A549 (cell line): ENCODE data around the gene LUZP2. TPM values are rescaled to one million over a fixed set of nuclear protein-coding genes. Genes with fewer than 3 reads are reported as not detected.

ENCODE experiments used
- ATAC-seq, 2 experiments: fragments of 200-7000 bp in 1 of 2; fragments of >200 bp in 1 of 2; cut with Nextera tagmentation in 1 of 2; cut with Tn5 transposase in 1 of 2; 3 replicates each; pipeline versions ENCODE4 v1.8.0 to v1.9.1; 2018 to 2020; ENCODE audit warnings: mild to moderate bottlenecking in 1 of 2, moderate library complexity in 1 of 2
- CTCF ChIA-PET: fragments of 300-600 bp; sonication (Branson Sonifier 250); formaldehyde crosslinking; extraction: SDS; loops from one replicate; lab custom pipeline; 2021; ENCODE audit warnings: antibody characterized with exemption, inconsistent platforms; lab: Yijun Ruan, JAX
- POLR2A ChIA-PET: fragments of 350-600 bp; formaldehyde crosslinking; extraction: SDS; loops from one replicate; lab custom pipeline; 2021; ENCODE audit warnings: antibody characterized with exemption, inconsistent platforms; lab: Yijun Ruan, JAX
- DNase-seq, 2 experiments: peaks; one replicate each; pipeline versions ENCODE4 v3.0.0 to v3.0.0-alpha.2; 2011 to 2016; ENCODE audit warnings: low read depth in 1 of 2, low spot score in 1 of 2
- FAIRE-seq: peaks from 2 replicates; lab custom pipeline; 2011; peaks lifted over from hg19 to GRCh38; lab: Jason Lieb, UNC
- H3K27ac ChIP-seq, 2 experiments: fragments of >200 bp; sonication (Bioruptor Twin); formaldehyde crosslinking; 3 replicates each; pipeline ENCODE4 v1.5.1; 2016 to 2017
- H3K4me1 ChIP-seq: fragments of >200 bp; sonication (Bioruptor Twin); formaldehyde crosslinking; 3 replicates; pipeline ENCODE4 v1.6.1; 2016
- H3K4me2 ChIP-seq: fragments of >200 bp; sonication (Bioruptor Twin); formaldehyde crosslinking; 3 replicates; pipeline ENCODE4 v1.6.1; 2016
- H3K4me3 ChIP-seq: fragments of >200 bp; sonication (Bioruptor Twin); formaldehyde crosslinking; 3 replicates; pipeline ENCODE4 v1.5.1; 2016
- H3K9me3 ChIP-seq: fragments of >200 bp; sonication (Bioruptor Twin); formaldehyde crosslinking; 3 replicates; pipeline ENCODE4 v1.6.1; 2016
- BCL3 ChIP-seq: fragments of >200 bp; sonication (Bioruptor Twin); formaldehyde crosslinking; IDR thresholded peaks from 3 replicates; pipeline ENCODE4 v1.6.1; 2016
- CBX2 ChIP-seq: fragments of 200-600 bp; sonication (generic); IDR thresholded peaks from 2 replicates; pipeline ENCODE4 v1.6.1; 2016; ENCODE audit warnings: low read depth, mild to moderate bottlenecking, borderline replicate concordance
- CEBPB ChIP-seq, 2 experiments: fragments of >200 bp in 1 of 2; sonication (Bioruptor Twin) in 1 of 2; formaldehyde crosslinking in 1 of 2; IDR thresholded peaks; 2 replicates each; pipeline ENCODE4 v1.6.1; 2012 to 2016
- CHD2 ChIP-seq: fragments of 150-350 bp; IDR thresholded peaks from 2 replicates; pipeline ENCODE4 v1.6.1; 2014; ENCODE audit warnings: low read length; ENCODE audit not compliant: partially characterized antibody
- E2F6 ChIP-seq: IDR thresholded peaks from 2 replicates; pipeline ENCODE4 v1.6.1; 2012; ENCODE audit warnings: low read depth, borderline replicate concordance
- EHMT2 ChIP-seq: fragments of 200-600 bp; sonication (generic); IDR thresholded peaks from 2 replicates; pipeline ENCODE4 v1.6.1; 2016; ENCODE audit warnings: antibody characterized with exemption, low read depth, mild to moderate bottlenecking, moderate library complexity
- EP300 ChIP-seq, 2 experiments: fragments of >200 bp; sonication (Bioruptor Twin); formaldehyde crosslinking; IDR thresholded peaks; 2 replicates in 1 of 2; 3 replicates in 1 of 2; pipeline ENCODE4 v1.6.1; 2016 to 2017
- FOSB ChIP-seq: fragments of 250-450 bp; sonication (Bioruptor Pico); IDR thresholded peaks from 2 replicates; pipeline ENCODE4 v1.5.0; 2020; ENCODE audit warnings: mild to moderate bottlenecking, moderate library complexity
- HEYL ChIP-seq: fragments of 250-450 bp; sonication (Bioruptor Pico); IDR thresholded peaks from 2 replicates; pipeline ENCODE4 v1.8.0; 2021; ENCODE audit warnings: mild to moderate bottlenecking, moderate library complexity
- HOXA7 ChIP-seq: fragments of 250-450 bp; sonication (Bioruptor Pico); IDR thresholded peaks from 2 replicates; pipeline ENCODE4 v1.5.0; 2020; ENCODE audit warnings: mild to moderate bottlenecking, moderate library complexity
- HOXB5 ChIP-seq: fragments of 250-450 bp; sonication (Bioruptor Pico); IDR thresholded peaks from 2 replicates; pipeline ENCODE4 v1.5.0; 2020; ENCODE audit warnings: mild to moderate bottlenecking, moderate library complexity
- KDM1A ChIP-seq: fragments of 200-600 bp; sonication (generic); IDR thresholded peaks from 2 replicates; pipeline ENCODE4 v1.6.1; 2016; ENCODE audit warnings: low read depth, mild to moderate bottlenecking
- KDM5A ChIP-seq: fragments of 200-600 bp; sonication (generic); IDR thresholded peaks from 2 replicates; pipeline ENCODE4 v1.6.1; 2016; ENCODE audit warnings: antibody characterized with exemption, mild to moderate bottlenecking
- MAFK ChIP-seq: fragments of 450-650 bp; IDR thresholded peaks from 2 replicates; pipeline ENCODE4 v1.6.1; 2014; ENCODE audit not compliant: partially characterized antibody
- MYC ChIP-seq: IDR thresholded peaks from 2 replicates; pipeline ENCODE4 v1.6.1; 2012; ENCODE audit warnings: mild to moderate bottlenecking, inconsistent platforms, low read length, improper control_type of control experiment, borderline replicate concordance
- NR3C1 ChIP-seq: fragments of >200 bp; sonication (Bioruptor Twin); formaldehyde crosslinking; IDR thresholded peaks from 3 replicates; pipeline ENCODE4 v1.6.1; 2017
- PHF8 ChIP-seq: fragments of 200-600 bp; sonication (generic); IDR thresholded peaks from 2 replicates; pipeline ENCODE4 v1.6.1; 2016; ENCODE audit warnings: low read depth, mild to moderate bottlenecking, antibody characterized with exemption, moderate library complexity, borderline replicate concordance
- POLR2A ChIP-seq: IDR thresholded peaks from 2 replicates; pipeline ENCODE4 v1.6.1; 2012; ENCODE audit warnings: mild to moderate bottlenecking, low read length
- REST ChIP-seq: fragments of 200-600 bp; sonication (generic); IDR thresholded peaks from 2 replicates; pipeline ENCODE4 v1.6.1; 2016; ENCODE audit warnings: antibody characterized with exemption, mild to moderate bottlenecking, moderate library complexity
- SMC3 ChIP-seq: fragments of >200 bp; sonication (Bioruptor Twin); formaldehyde crosslinking; IDR thresholded peaks from 3 replicates; pipeline ENCODE4 v1.6.1; 2018; ENCODE audit warnings: inconsistent platforms
- SREBF2 ChIP-seq: fragments of 450-650 bp; IDR thresholded peaks from 2 replicates; pipeline ENCODE4 v1.6.1; 2014; ENCODE audit warnings: mild to moderate bottlenecking, moderate library complexity
- TFCP2L1 ChIP-seq: fragments of 250-450 bp; sonication (Bioruptor Pico); IDR thresholded peaks from 2 replicates; pipeline ENCODE4 v1.5.0; 2021; ENCODE audit warnings: mild to moderate bottlenecking
- USF2 ChIP-seq: fragments of 450-650 bp; IDR thresholded peaks from 2 replicates; pipeline ENCODE4 v1.6.1; 2014; ENCODE audit warnings: antibody characterized with exemption
- ZC3H11A ChIP-seq: fragments of 450-650 bp; IDR thresholded peaks from 2 replicates; pipeline ENCODE4 v1.6.1; 2014; ENCODE audit warnings: antibody characterized with exemption, mild to moderate bottlenecking
- ZSCAN20 ChIP-seq: fragments of 250-450 bp; sonication (Bioruptor Pico); IDR thresholded peaks from 2 replicates; pipeline ENCODE4 v1.8.0; 2022; ENCODE audit warnings: mild to moderate bottlenecking, moderate library complexity
- WGBS: methylation state at CpG from one replicate; pipeline ENCODE4 v1.1.6; 2017; ENCODE audit errors: missing lambda C conversion rate; 5-methylcytosine and 5-hydroxymethylcytosine counted together
- polyA plus RNA-seq, 4 experiments: library from polyadenylated mRNA; depleted of rRNA in 3 of 4; stranded (reverse); fragments of >200 nt; fragmentation: RNase III in 1 of 4; extraction: RNeasy Plus Mini Kit Qiagen cat#74134 plus additional on column Dnase treatment in 1 of 4; gene quantifications; 2 replicates in 3 of 4; 3 replicates in 1 of 4; pipeline ENCODE4 v1.2.3, GENCODE V29; 2011 to 2017
- TF ChIP-seq, protein P1 (sequence below): IDR thresholded peaks from 2 replicates; pipeline ENCODE4 v1.6.1; 2012

The LUZP2 gene
- polyA plus RNA-seq, 2 of the 4 experiments (the other 2 are of a cell fraction), result not detected

DNA sequence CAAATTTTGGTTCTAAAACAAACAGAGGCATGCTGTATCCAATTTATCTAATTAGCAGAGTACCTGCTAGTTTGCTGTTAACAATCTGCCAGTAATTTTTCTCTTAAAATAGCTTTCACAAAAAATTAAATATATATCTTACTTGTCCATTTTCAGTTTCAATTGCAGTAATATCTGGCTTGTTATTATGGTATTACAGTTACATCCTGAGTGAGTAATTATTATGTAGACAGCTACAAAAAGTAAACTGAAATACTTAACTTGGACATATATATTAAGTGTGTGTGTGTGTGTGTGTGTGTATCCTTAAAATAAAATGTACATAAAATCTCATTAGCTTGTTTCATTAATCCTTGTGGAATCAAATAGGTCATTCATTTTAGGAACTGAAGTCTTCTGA lies 148.7 kb downstream of the LUZP2 start (continued):
- TF ChIP-seq TFCP2L1 (no peak), FOSB (CRISPR knock-in tag) (no peak), SREBF2 (no peak)

DNA sequence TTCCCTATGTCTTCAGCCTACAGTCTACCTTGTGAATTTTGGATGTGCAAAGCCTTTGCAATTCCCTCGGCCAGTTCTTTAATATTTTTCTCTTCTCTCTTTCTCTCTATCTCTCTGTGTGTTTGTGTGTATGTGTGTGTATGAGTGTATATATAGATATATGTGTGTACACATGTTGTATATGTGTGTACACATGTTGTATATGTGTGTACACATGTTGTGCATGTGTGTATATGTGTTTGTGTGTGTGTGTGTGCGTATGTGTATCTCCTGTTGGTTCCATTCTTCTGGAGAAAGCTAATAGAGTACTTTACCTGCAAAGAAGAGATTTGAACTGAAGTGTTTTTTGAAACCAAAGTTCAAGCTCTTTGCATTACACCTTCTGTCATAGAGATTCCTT lies 155.0 kb downstream of the LUZP2 start:
- H3K4me2 ChIP-seq, result no peak overlapping the region
- ATAC-seq (no peak), DNase-seq (no peak), FAIRE-seq (no peak)
- CTCF ChIA-PET, result no interaction called here
- H3K27ac ChIP-seq, result no peak overlapping the region
- no peaks in the 10 kb centered on the region for H3K9me3 ChIP-seq
- TF ChIP-seq CEBPB (IDR thresholded peaks at IDR 0.05) (no peak), CHD2 (no peak), EHMT2 (no peak), KDM5A (no peak), SREBF2 (no peak), ZC3H11A (no peak), CBX2 (no peak), POLR2A (no peak), EP300 (IDR thresholded peaks at IDR 0.05) (no peak), MAFK (no peak), USF2 (no peak), KDM1A (no peak), ZSCAN20 (CRISPR knock-in tag) (no peak)
- TF ChIP-seq, protein P1, sequence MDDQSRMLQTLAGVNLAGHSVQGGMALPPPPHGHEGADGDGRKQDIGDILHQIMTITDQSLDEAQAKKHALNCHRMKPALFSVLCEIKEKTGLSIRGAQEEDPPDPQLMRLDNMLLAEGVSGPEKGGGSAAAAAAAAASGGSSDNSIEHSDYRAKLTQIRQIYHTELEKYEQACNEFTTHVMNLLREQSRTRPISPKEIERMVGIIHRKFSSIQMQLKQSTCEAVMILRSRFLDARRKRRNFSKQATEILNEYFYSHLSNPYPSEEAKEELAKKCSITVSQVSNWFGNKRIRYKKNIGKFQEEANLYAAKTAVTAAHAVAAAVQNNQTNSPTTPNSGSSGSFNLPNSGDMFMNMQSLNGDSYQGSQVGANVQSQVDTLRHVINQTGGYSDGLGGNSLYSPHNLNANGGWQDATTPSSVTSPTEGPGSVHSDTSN, result no peak
- POLR2A ChIA-PET, result no interaction called here
- H3K4me1 ChIP-seq, result no peaks in the 10 kb centered on the region
- 11% methylated on average over 2 of the region's 2 CpGs for WGBS
- H3K4me3 ChIP-seq, result no peak overlapping the region

GRCh38 chr11:24653901-24654300 lies 157.0 kb downstream of the LUZP2 start:
- Histone ChIP-seq H3K27ac (no peak overlapping the region), H3K4me3 (no peak overlapping the region), H3K4me2 (no peak overlapping the region), H3K9me3 (no peaks in the 10 kb centered on the region), H3K4me1 (no peaks in the 10 kb centered on the region)
- ChIA-PET CTCF (no interaction called here), POLR2A (no interaction called here)
- no peak for ATAC-seq
- WGBS, result 42% methylated on average over 4 of the region's 4 CpGs
- DNase-seq, result no peak
- TF ChIP-seq NR3C1 (no peak), E2F6 (no peak), HOXA7 (CRISPR knock-in tag) (no peak), HEYL (CRISPR knock-in tag) (no peak), MYC (no peak), EP300 (IDR thresholded peaks at IDR 0.05) (no peak), BCL3 (no peak), SMC3 (no peak), PHF8 (no peak), REST (no peak), HOXB5 (CRISPR knock-in tag) (no peak)
- FAIRE-seq, result no peak
